IMR-90 (cell line): ENCODE results near the gene RBM45. TPM values are rescaled to one million over a fixed set of nuclear protein-coding genes. Genes with fewer than 3 reads are reported as not detected.

Source experiments
- ATAC-seq: fragments of 200-7000 bp; cut with Tn5 transposase; 2 replicates; pipeline ENCODE4 v1.9.1; 2020; ENCODE audit warnings: low read depth, mild to moderate bottlenecking, moderate library complexity
- BruUV-seq: library from RNA; stranded (reverse); fragments of 400-500 nt; replicated peaks from 2 replicates; lab custom pipeline; 2021; lab: Mats Ljungman, UMichigan
- CTCF ChIA-PET: fragments of 300-600 bp; formaldehyde crosslinking; extraction: SDS; loops from one replicate; lab custom pipeline; 2021; ENCODE audit warnings: antibody characterized with exemption; lab: Yijun Ruan, JAX
- POLR2A ChIA-PET: fragments of 300-600 bp; sonication (Branson Sonifier 250); formaldehyde crosslinking; loops from one replicate; lab custom pipeline; 2022; ENCODE audit warnings: antibody characterized with exemption; ENCODE audit not compliant: unreplicated experiment; lab: Charles Lee
- DNase-seq: peaks from one replicate; pipeline ENCODE4 v3.0.0; 2013
- H2AFZ ChIP-seq: replicated peaks from 2 replicates; pipeline ENCODE3; 2013; ENCODE audit warnings: low read length, mild to moderate bottlenecking; ENCODE audit not compliant: poor library complexity
- H2AK5ac ChIP-seq: 2 replicates; pipeline ENCODE4 v1.6.1; 2013; ENCODE audit warnings: low read depth, low read length, inconsistent platforms
- H2AK9ac ChIP-seq: replicated peaks from 2 replicates; pipeline ENCODE3; 2013; ENCODE audit warnings: mild to moderate bottlenecking, low read depth, low read length, moderate library complexity; ENCODE audit not compliant: poor library complexity
- H2BK120ac ChIP-seq: 2 replicates; pipeline ENCODE4 v1.6.1; 2013; ENCODE audit warnings: low read depth, low read length, inconsistent platforms
- H2BK15ac ChIP-seq: 3 replicates; pipeline ENCODE4 v1.6.1; 2013; ENCODE audit warnings: low read depth, low read length, inconsistent platforms
- H2BK20ac ChIP-seq: 2 replicates; pipeline ENCODE4 v1.6.1; 2013; ENCODE audit warnings: low read depth, mild to moderate bottlenecking, inconsistent platforms, low read length, moderate library complexity
- H2BK5ac ChIP-seq: 2 replicates; pipeline ENCODE4 v1.6.1; 2013; ENCODE audit warnings: mild to moderate bottlenecking, low read depth, low read length, inconsistent platforms; ENCODE audit not compliant: poor library complexity, severe bottlenecking
- H3K14ac ChIP-seq: replicated peaks from 2 replicates; pipeline ENCODE4 v1.6.1; 2013; ENCODE audit warnings: low read depth, low read length, inconsistent platforms
- H3K18ac ChIP-seq: 2 replicates; pipeline ENCODE4 v1.6.1; 2013; ENCODE audit warnings: low read depth, low read length, control low read depth
- H3K23ac ChIP-seq: 2 replicates; pipeline ENCODE4 v1.6.1; 2013; ENCODE audit warnings: low read depth, low read length, inconsistent platforms
- H3K27ac ChIP-seq: 2 replicates; pipeline ENCODE4 v1.5.1; 2013; ENCODE audit warnings: mild to moderate bottlenecking, control low read depth, low read length; ENCODE audit not compliant: insufficient read depth
- H3K27me3 ChIP-seq: 2 replicates; pipeline ENCODE4 v1.6.1; 2013; ENCODE audit warnings: low read length; ENCODE audit not compliant: control insufficient read depth, insufficient read depth
- H3K36me3 ChIP-seq: 2 replicates; pipeline ENCODE4 v1.6.1; 2013; ENCODE audit warnings: low read length, mixed read lengths; ENCODE audit not compliant: control insufficient read depth, insufficient read depth
- H3K4ac ChIP-seq: 2 replicates; pipeline ENCODE4 v1.6.1; 2013; ENCODE audit warnings: low read depth, low read length, inconsistent platforms
- H3K4me1 ChIP-seq: 2 replicates; pipeline ENCODE4 v1.6.1; 2013; ENCODE audit warnings: low read length, mixed read lengths; ENCODE audit not compliant: control insufficient read depth, insufficient read depth
- H3K4me2 ChIP-seq: 2 replicates; pipeline ENCODE4 v1.6.1; 2013; ENCODE audit warnings: low read depth, mild to moderate bottlenecking, control low read depth, low read length, moderate library complexity
- H3K4me3 ChIP-seq: 2 replicates; pipeline ENCODE4 v1.5.1; 2013; ENCODE audit warnings: low read depth, mild to moderate bottlenecking, control low read depth, low read length, moderate library complexity; ENCODE audit not compliant: insufficient read depth
- H3K56ac ChIP-seq: 2 replicates; pipeline ENCODE4 v1.6.1; 2013; ENCODE audit warnings: low read length, inconsistent platforms; ENCODE audit not compliant: insufficient read depth; ENCODE audit errors: extremely low read depth
- H3K79me1 ChIP-seq, 2 experiments: 2 replicates each; pipeline ENCODE4 v1.6.1; 2013; ENCODE audit warnings: low read length in 2 of 2, inconsistent platforms in 1 of 2, low read depth in 1 of 2
- H3K9ac ChIP-seq: 2 replicates; pipeline ENCODE4 v1.6.1; 2013; ENCODE audit warnings: low read depth, low read length, control low read depth
- H3K9me1 ChIP-seq: 2 replicates; pipeline ENCODE4 v1.6.1; 2013; ENCODE audit warnings: low read length, inconsistent platforms; ENCODE audit not compliant: insufficient read depth
- H3K9me3 ChIP-seq: 2 replicates; pipeline ENCODE4 v1.6.1; 2013; ENCODE audit warnings: low read length; ENCODE audit not compliant: control insufficient read depth, insufficient read depth
- H4K20me1 ChIP-seq: 2 replicates; pipeline ENCODE4 v1.6.1; 2013; ENCODE audit warnings: low read length, inconsistent platforms; ENCODE audit not compliant: insufficient read depth
- H4K5ac ChIP-seq: 2 replicates; pipeline ENCODE4 v1.6.1; 2013; ENCODE audit warnings: mild to moderate bottlenecking, low read depth, low read length, control low read depth
- H4K8ac ChIP-seq, 2 experiments: 2 replicates each; pipeline ENCODE4 v1.6.1; 2013; ENCODE audit warnings: low read depth in 2 of 2, low read length in 2 of 2, control low read depth in 1 of 2, inconsistent platforms in 1 of 2
- H4K91ac ChIP-seq: 2 replicates; pipeline ENCODE4 v1.6.1; 2013; ENCODE audit warnings: low read depth, low read length, inconsistent platforms; ENCODE audit not compliant: insufficient read depth
- BHLHE40 ChIP-seq: fragments of 150-350 bp; IDR thresholded peaks from 2 replicates; pipeline ENCODE4 v1.6.1; 2016; ENCODE audit warnings: mild to moderate bottlenecking, low read depth, low read length
- FOS ChIP-seq: fragments of 150-350 bp; IDR thresholded peaks from 2 replicates; pipeline ENCODE4 v1.6.1; 2016; ENCODE audit warnings: low read depth, low read length
- POLR2A ChIP-seq: IDR thresholded peaks from 2 replicates; pipeline ENCODE4 v1.6.1; 2012; ENCODE audit warnings: mild to moderate bottlenecking, low read depth, low read length
- RAD21 ChIP-seq: IDR thresholded peaks from 2 replicates; pipeline ENCODE4 v1.6.1; 2012; ENCODE audit warnings: low read length, improper control_type of control experiment
- RCOR1 ChIP-seq: IDR thresholded peaks from 2 replicates; pipeline ENCODE4 v1.6.1; 2012; ENCODE audit warnings: mild to moderate bottlenecking, low read length, improper control_type of control experiment; ENCODE audit not compliant: insufficient replicate concordance
- RFX5 ChIP-seq: IDR thresholded peaks from 2 replicates; pipeline ENCODE4 v1.8.0; 2012; ENCODE audit warnings: low read depth, mild to moderate bottlenecking, low read length, moderate library complexity
- SMC3 ChIP-seq: fragments of 150-350 bp; IDR thresholded peaks from 2 replicates; pipeline ENCODE4 v1.6.1; 2016; ENCODE audit warnings: low read depth, mild to moderate bottlenecking, antibody characterized with exemption, low read length, moderate library complexity
- WGBS, 2 experiments: methylation state at CpG; one replicate each; pipeline versions ENCODE4 v1.1.5 to v1.1.7; 2013; ENCODE audit warnings: missing lambda C conversion rate in 2 of 2; ENCODE audit not compliant: insufficient read length in 1 of 2; ENCODE audit errors: extremely low coverage in 2 of 2; 5-methylcytosine and 5-hydroxymethylcytosine counted together
- dilution Hi-C: fragments of 300-500 bp; cut with HindIII; formaldehyde crosslinking; loops from one replicate; pipeline ENCODE4 v1.14.3; 2018; ENCODE audit warnings: low sequenced_read_pairs; ENCODE audit not compliant: unreplicated experiment
- in situ Hi-C: fragments of 300-500 bp; cut with MboI; formaldehyde crosslinking; loops from 3 replicates; pipeline ENCODE4 v1.14.3; 2019; ENCODE audit warnings: low sequenced_read_pairs, inconsistent platforms, mixed read lengths
- intact Hi-C: fragments of 100-400 bp; cut with micrococcal nuclease; formaldehyde crosslinking; loops from 2 replicates; pipeline ENCODE4 v1.10.0; 2022
- polyA plus RNA-seq, 3 experiments: library from polyadenylated mRNA; depleted of rRNA; stranded (reverse); fragments of >200 nt; gene quantifications; 2 replicates each; pipeline ENCODE4 v1.2.3, GENCODE V29; 2012; ENCODE audit warnings: low replicate concordance in 1 of 3
- total RNA-seq: library from RNA; depleted of rRNA; stranded (reverse); fragments of >200 nt; gene quantifications from 2 replicates; pipeline ENCODE4 v1.2.3, GENCODE V29; 2012
- TF ChIP-seq, protein P1 (sequence below): conservative IDR thresholded peaks from 2 replicates; pipeline ENCODE4 v1.5.1; 2012; ENCODE audit warnings: mild to moderate bottlenecking, low read depth, low read length, improper control_type of control experiment

Gene RBM45
- total and polyA plus RNA-seq, 2 of the 4 experiments (the other 2 are of a cell fraction): 10.3 to 17.9 TPM

DNA sequence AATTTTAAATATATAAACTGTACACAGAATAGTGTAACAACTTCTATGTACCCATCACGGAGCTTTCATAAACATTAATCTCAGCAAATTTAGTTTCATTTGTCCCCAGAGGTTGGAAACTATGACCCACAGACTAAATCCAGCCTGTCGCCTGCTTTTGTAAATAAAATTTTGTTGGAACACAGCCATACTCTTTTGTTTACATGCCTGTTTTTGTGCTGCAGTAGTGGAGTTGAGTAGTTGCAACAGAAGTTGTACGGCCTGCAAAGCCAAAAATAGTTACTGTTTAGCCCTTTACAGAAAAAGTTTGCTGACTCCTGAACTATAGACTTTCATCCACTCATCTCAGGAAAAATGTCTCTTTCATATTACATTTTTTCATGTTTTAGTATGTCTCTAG, 39.8 kb downstream of the RBM45 start:
- DNase-seq (peak; percentile 25), ATAC-seq (peak; percentile 35)
- H2BK15ac ChIP-seq: no peak overlapping the region
- dilution Hi-C loops (no loop called here), intact Hi-C loops (no loop called here), in situ Hi-C loops (no loop called here)
- H3K9me3 ChIP-seq: no peaks in the 10 kb centered on the region
- no peak for TF ChIP-seq RAD21
- TF ChIP-seq RFX5: no peak
- TF ChIP-seq BHLHE40: no peak
- TF ChIP-seq RCOR1: no peak
- TF ChIP-seq FOS: no peak
- TF ChIP-seq, protein P1, sequence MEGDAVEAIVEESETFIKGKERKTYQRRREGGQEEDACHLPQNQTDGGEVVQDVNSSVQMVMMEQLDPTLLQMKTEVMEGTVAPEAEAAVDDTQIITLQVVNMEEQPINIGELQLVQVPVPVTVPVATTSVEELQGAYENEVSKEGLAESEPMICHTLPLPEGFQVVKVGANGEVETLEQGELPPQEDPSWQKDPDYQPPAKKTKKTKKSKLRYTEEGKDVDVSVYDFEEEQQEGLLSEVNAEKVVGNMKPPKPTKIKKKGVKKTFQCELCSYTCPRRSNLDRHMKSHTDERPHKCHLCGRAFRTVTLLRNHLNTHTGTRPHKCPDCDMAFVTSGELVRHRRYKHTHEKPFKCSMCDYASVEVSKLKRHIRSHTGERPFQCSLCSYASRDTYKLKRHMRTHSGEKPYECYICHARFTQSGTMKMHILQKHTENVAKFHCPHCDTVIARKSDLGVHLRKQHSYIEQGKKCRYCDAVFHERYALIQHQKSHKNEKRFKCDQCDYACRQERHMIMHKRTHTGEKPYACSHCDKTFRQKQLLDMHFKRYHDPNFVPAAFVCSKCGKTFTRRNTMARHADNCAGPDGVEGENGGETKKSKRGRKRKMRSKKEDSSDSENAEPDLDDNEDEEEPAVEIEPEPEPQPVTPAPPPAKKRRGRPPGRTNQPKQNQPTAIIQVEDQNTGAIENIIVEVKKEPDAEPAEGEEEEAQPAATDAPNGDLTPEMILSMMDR: no peak
- TF ChIP-seq SMC3: no peak
- no peak for TF ChIP-seq POLR2A
- H3K4me2 ChIP-seq: peak overlapping the region; percentile 59; the same call in 1 of the 2 replicates
- H2AK5ac ChIP-seq: no peak overlapping the region
- no peaks in the 10 kb centered on the region for H3K4me1 ChIP-seq
- no peak overlapping the region for H3K56ac ChIP-seq
- no peaks in the 10 kb centered on the region for H3K79me1 ChIP-seq
- H3K4ac ChIP-seq: no peak overlapping the region
- no peaks in the 10 kb centered on the region for H4K20me1 ChIP-seq
- no peak overlapping the region for H3K27ac ChIP-seq
- no peak overlapping the region for H4K91ac ChIP-seq
- H2BK20ac ChIP-seq: no peak overlapping the region
- H2AFZ ChIP-seq: no peak overlapping the region
- H3K27me3 ChIP-seq: no peaks in the 10 kb centered on the region
- WGBS, 2 experiments: no CpG with 5 or more reads among the region's 3 CpGs
- H2BK5ac ChIP-seq: no peak overlapping the region
- no peak overlapping the region for H3K9ac ChIP-seq
- H3K36me3 ChIP-seq: no peaks in the 10 kb centered on the region
- no peak overlapping the region for H4K8ac ChIP-seq
- no peak overlapping the region for H3K18ac ChIP-seq
- H2AK9ac ChIP-seq: no peak overlapping the region
- CTCF ChIA-PET: no interaction called here
- no peak overlapping the region for H4K5ac ChIP-seq
- POLR2A ChIA-PET: no interaction called here
- no peak overlapping the region for H3K4me3 ChIP-seq
- H2BK120ac ChIP-seq: no peak overlapping the region
- BruUV-seq: no TSS peak
- H3K9me1 ChIP-seq: no peaks in the 10 kb centered on the region
- no peak overlapping the region for H3K14ac ChIP-seq
- H3K23ac ChIP-seq: no peak overlapping the region
